CD4-positive, alpha-beta T cell treated with Interleukin-1 beta for 1 hour (primary cell): ENCODE results near the gene C14orf119.
A peak's percentile ranks its signal among the peaks of the same experiment; 100 is the strongest.

Experiments used
- DNase-seq, 2 donors: peaks; one replicate each; pipeline ENCODE4 v3.0.0-alpha.2; 2020 to 2022

C14orf119 gene

GRCh38 chr14:23112359-23113178, 17.3 kb downstream of the C14orf119 start:
- DNase-seq = peak in 1 of 2 donors; percentile 34

- DNase-seq = no peak
Measured at GRCh38 chr14:23113431-23114119, 18.3 kb downstream of the C14orf119 start.

- no peak for DNase-seq
Measured at GRCh38 chr14:23114120-23114458, 18.8 kb downstream of the C14orf119 start.

GRCh38 chr14:23114669-23115038, 19.3 kb downstream of the C14orf119 start:
- DNase-seq = no peak

DNA sequence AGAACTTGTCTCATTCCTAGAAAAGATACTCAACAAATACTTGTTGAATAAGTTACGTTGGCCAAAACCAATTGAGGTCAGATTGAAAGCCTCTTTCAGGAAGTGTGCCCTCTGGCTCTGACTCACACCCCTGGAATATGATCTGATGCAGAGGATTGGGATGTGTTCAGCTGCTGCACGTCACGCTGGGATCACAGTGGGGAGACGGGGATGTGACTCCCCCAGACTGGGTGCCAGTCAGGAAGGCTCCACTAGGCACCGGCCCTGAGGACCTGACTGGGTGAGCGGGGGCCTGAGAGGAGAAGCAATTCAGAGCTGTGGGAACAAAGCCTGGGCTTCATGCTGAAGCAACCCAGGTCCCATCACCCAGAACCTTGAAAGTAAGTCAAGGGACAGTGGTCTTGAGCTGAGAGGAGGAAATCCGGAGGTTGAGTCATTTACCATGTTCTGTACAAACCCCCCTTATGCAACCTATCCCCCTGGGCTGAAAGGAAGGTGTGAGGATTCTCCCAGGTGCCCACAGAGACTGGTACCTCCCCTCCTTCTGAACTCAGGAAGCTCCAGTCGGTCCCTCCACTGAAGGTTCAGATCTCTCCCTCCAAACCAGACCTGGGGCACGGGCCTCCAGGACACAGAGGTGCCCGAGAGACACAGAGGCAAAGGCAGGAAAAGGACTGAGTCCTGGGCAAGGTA, 19.9 kb downstream of the C14orf119 start:
- no peak for DNase-seq

- DNase-seq = no peak
Measured at GRCh38 chr14:23115918-23116317, 20.6 kb downstream of the C14orf119 start.

DNA sequence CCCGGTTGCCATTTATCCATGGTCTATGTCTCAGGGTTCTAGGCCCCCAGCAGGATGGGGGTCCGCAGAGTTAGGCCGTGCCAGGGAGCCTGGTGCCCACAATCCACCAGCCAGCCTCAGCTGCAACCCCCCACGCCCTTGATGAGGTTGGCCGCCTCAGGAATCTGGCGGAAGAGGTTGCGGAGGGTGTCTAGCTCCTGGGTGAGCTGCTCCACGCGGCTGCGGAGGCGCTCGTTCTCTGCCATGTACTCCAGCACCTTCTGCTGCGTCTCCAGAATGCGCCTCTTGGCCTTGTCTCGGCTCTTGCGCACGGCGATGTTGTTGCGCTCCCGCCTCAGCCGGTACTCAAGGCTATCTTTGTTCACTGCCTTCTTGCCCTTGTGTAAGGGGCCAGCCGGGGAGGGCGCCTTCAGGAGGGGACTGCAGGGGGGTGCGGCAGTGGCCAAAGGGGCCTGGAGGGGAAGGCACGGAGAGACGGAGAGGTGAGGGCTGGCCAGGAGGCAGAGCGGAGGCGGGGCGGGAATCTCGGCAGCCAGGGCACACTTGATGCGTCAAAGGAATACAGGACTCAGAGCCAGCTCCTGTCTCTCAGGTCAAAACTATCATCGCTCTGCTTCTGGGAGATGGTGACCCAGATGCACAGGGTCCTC, 22.2 kb downstream of the C14orf119 start:
- no peak for DNase-seq

DNA sequence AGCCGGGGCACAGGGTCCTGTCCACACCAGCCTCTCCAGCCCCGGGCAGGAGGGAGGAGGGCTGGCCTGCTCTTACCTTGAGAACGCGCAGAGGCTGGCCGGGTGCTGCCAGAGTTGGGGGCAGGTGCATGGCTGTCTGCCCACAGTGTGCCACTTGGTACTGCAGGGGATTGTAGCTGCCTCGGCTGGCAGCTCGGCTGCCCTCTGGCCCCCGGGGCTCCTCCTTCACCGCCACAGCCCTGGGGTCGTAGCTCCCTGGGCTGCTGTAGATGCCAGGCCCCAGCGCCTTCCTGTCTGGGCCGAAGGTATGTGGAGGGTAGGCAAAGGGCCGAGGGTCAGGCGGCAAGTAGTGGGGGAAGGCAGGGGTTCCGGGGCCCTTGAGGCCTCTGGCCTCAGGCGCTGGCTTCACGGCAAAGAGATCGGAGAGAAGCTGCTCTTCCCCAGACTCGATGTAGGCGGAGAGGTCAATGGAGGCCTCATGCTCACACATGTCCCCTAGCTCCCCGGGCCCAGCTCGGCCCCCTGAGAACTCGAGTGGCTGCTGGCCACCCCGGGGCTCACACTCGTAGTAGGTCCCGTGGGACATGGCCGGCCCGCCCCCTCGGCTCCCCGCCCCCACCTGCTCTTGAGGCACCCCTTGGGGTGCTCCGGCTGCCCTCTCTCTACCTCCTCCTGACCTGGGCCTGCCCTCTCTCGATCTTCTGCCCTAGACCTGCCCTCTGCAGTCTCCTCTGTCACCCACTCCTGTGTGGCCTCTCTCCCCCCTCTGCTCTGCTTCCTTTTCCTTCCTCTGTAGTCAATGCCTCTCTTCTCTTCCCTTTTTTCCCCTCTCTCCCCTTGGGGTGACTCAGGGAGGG, 23.4 kb downstream of the C14orf119 start, which contains the start of gene CEBPE:
Gene CEBPE (minus strand): TSS at position 750 of the 857 bp plus-strand sequence. CDS start 164 bp downstream, at position 586.
- DNase-seq = peak in 1 of 2 donors; percentile 23

- peak; percentile 33 to 55 for DNase-seq
Measured at GRCh38 chr14:23119363-23120327, 24.3 kb downstream of the C14orf119 start.

DNA sequence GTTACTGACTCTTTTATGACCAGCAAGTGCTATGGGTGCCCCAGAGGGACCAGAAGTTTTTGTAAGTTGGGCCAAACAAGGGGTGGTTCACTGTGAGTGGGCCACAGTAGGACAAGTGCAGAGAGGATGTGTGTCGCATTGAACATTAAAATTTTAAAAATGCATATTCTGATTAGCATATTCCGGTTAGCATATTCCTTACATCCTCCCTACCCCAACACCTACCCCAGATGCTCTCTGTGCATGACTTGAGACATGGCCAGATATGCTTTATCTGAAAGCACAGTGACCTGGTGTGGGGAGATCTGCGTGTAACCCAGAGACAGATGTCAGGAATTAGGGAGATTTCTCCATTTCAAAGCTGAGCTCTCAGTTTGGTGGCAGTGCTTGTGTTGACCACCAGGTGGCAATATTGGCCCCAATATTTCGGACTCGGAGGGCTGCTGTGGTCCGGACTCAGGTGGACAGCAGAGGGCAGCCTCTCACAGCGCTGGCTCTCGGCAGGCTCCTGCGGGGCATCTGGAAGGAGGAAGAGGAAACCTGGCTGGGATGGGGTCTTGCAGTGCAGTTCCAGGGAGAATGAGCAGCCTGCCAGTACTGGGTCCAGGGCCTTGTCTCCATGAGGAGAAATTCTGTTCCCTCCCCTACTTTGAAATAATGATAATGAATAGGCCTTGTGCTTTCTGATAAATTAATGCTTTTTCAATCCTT, 25.4 kb downstream of the C14orf119 start:
- DNase-seq = peak; percentile 84

- no peak for DNase-seq
Measured at GRCh38 chr14:23121361-23121771, 26.1 kb downstream of the C14orf119 start.

DNA sequence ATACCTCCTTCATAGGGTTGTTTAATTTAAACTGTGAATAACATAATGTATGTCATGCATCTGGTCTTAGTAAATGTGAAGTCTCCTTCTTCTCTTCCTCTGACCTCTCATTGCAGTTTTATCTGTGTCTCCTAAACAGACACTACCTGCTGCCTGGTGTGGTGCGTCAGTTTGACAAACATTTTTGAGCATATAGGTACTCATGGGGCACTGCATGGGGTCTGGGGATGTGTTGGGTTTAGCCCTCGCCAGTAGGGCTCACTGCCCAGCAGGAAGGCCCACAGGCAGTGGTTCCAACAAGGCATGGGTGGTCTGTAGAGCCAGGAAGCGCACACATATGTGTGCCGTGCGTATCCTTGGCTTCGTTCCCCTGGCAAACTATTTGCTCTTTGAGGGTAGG, 26.8 kb downstream of the C14orf119 start:
- no peak for DNase-seq

GRCh38 chr14:23123419-23123818, 28.1 kb downstream of the C14orf119 start:
- no peak for DNase-seq

GRCh38 chr14:23124337-23124954, 29.1 kb downstream of the C14orf119 start:
- no peak for DNase-seq

DNA sequence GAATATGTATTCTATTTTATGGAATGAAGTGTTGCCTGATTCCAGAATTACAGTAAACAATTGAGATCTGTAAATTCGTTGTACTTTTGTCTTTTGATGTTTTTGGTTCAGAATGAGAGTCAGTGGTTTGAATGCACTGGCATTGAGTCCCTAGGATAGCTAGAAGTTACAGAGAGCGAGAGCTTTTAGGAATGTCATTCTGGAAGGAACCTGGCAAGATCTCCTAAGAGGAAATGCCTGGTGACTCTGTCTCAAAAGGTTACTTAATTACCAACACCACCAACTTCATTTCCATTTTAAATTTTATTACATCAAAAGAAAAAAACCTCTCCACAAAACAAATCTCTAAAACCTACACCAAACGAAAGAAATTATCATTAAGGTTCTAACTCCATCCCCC, 29.7 kb downstream of the C14orf119 start:
- DNase-seq = no peak

DNA sequence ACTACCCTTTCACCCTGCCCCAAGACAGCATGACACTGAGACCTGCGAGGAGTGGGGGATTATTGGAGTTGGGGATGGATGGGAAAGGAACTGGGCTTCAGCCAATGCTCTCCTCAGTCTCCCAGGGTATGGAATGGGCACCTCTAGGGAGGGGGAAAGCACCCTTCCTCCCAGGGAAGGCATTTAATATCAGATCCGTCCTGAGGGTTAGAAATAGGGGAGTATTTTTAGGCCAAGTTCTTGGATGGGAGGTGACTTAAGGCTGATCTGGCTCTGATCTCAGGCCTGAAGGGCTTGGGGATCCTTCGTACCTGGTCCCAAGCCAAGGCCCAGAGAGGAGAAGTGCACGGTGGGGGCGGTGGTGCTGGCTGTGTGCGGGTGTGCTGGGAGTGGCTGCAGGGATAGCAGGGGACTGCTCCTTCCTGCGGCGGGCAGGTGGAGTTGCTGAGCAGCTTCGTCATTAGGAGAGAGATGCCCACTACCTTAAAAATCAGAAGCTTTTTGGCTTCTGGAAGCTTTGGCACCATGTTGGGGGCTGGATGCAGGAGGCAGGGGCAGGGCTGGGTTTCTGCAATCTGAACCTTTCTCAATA, 30.7 kb downstream of the C14orf119 start:
- no peak for DNase-seq

DNA sequence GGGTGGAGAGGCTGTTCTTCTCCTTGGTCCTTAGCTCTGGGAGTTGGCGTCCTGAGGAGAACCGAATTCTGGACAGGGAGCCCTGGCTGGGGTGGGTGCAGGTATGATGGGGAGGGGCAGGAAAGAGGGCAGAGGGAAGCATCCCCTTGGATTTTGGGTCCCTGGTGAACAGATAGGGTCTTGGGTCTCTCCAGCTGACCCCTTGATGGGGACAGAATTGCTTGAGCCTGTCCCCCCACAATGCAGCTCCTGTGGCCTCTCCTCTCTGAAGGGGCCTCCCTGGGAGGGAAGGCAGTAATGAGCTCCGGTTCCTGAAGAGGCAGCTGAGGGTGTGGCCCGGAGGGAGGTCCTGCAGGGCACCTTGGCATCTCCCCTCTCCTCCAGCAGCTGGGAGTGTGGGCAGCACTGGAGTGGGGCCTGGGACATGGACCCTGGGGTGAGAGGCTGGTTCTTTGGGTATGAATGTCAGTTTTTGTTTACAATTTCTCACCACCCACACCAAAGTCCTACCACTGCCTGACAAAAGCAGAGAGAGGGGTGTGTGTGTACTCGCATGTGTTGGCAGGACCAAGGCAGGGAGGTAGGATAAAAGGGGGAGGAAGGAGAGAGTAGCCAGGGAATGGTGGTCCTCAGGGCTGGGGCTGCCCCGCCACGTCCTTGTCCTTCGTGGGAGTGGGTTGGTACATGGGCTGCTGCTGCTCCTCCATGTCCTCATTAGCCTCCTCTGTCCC, 31.4 kb downstream of the C14orf119 start:
- DNase-seq = no peak

DNA sequence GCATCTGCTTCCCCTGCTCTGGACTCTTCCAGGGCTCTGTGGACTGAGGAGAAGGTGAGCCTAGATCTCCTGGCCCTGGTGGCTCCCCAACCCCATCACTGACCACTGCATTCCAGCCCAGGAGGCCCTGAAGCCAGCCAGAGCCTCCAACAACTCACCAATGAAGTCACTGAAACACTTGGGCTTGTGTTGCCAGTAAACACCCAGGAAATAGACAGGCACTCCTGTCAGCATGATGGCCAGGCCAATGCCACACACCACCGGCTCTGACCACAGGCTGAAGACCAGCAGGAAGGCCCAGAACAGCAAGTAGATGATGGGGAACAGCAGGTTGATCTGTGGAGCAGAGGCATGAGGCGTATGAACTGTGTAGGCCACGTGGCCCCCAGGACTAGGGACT, 32.6 kb downstream of the C14orf119 start:
- no peak for DNase-seq
